Fibroblast of the aortic adventitia (primary cell): Measurements from ENCODE around the gene LRRC41. TPM values are rescaled to one million over a fixed set of nuclear protein-coding genes. Genes with fewer than 3 reads are reported as not detected.

Experiments
- DNase-seq: peaks from one replicate; pipeline ENCODE4 v3.0.0-alpha.2; 2010; ENCODE audit warnings: low read depth
- H3K4me3 ChIP-seq: 2 replicates; pipeline ENCODE4 v1.5.1; 2011; ENCODE audit warnings: low read depth, mild to moderate bottlenecking, control low read depth, low read length, moderate library complexity
- total RNA-seq: library from RNA; depleted of rRNA; stranded (reverse); fragments of >200 nt; gene quantifications from 2 replicates; pipeline ENCODE4 v1.2.3, GENCODE V29; 2012; ENCODE audit warnings: low replicate concordance
- TF ChIP-seq, protein P1 (sequence below): IDR thresholded peaks from 2 replicates; pipeline ENCODE4 v1.5.1; 2011; ENCODE audit warnings: mild to moderate bottlenecking, low read length, control low read depth, inconsistent platforms; ENCODE audit not compliant: insufficient read depth

Gene LRRC41, protein sequence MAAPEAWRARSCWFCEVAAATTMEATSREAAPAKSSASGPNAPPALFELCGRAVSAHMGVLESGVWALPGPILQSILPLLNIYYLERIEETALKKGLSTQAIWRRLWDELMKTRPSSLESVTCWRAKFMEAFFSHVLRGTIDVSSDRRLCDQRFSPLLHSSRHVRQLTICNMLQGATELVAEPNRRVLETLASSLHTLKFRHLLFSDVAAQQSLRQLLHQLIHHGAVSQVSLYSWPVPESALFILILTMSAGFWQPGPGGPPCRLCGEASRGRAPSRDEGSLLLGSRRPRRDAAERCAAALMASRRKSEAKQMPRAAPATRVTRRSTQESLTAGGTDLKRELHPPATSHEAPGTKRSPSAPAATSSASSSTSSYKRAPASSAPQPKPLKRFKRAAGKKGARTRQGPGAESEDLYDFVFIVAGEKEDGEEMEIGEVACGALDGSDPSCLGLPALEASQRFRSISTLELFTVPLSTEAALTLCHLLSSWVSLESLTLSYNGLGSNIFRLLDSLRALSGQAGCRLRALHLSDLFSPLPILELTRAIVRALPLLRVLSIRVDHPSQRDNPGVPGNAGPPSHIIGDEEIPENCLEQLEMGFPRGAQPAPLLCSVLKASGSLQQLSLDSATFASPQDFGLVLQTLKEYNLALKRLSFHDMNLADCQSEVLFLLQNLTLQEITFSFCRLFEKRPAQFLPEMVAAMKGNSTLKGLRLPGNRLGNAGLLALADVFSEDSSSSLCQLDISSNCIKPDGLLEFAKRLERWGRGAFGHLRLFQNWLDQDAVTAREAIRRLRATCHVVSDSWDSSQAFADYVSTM
- total RNA-seq = 40.9 and 66.4 TPM in 2 replicates

DNA sequence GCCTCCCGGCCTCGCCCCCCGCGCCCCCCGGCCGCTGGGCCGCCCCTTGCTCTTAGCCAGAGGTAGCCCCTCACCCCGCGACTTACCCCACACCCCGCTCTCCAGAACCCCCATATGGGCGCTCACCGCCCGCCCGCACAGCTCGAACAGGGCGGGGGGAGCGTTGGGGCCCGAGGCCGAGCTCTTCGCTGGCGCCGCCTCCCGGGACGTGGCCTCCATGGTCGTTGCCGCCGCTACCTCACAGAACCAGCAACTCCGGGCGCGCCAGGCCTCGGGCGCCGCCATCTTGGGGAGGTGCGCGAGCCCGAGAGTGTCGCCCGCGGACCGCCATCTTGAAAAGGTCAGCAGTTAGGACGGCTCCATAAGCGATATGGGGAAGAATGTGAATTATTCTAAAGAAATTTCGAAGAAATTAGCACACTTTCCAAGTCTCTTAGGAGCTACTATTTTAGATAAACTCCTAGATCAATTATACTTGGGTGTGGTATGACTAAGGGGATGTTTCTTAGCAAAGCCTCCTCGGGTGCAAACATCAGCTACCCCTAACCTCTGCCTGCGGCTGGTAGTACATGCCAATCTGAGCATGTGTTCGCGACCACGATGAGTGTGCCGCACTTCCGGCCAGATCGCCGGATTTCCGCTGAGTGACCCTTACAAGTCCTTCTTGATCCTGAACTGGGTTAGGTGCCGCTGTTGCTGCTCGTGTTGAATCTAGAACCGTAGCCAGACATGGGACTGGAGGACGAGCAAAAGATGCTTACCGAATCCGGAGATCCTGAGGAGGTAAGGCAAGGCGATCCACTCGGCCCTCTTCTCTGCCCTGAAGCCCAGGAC, at the start of gene LRRC41, which contains the start of gene UQCRH:
Gene LRRC41, minus strand, starts transcription at position 579 of the 834 bp plus-strand sequence. Its CDS starts 294 bp downstream, at position 285.
Gene UQCRH, plus strand, starts transcription at position 661 of the 834 bp plus-strand sequence. Its CDS starts 69 bp downstream, at position 730.
- peak within 1 kb of the TSS; percentile 87 for H3K4me3 ChIP-seq
- peak; percentile 98 for DNase-seq
- TF ChIP-seq, protein P1, sequence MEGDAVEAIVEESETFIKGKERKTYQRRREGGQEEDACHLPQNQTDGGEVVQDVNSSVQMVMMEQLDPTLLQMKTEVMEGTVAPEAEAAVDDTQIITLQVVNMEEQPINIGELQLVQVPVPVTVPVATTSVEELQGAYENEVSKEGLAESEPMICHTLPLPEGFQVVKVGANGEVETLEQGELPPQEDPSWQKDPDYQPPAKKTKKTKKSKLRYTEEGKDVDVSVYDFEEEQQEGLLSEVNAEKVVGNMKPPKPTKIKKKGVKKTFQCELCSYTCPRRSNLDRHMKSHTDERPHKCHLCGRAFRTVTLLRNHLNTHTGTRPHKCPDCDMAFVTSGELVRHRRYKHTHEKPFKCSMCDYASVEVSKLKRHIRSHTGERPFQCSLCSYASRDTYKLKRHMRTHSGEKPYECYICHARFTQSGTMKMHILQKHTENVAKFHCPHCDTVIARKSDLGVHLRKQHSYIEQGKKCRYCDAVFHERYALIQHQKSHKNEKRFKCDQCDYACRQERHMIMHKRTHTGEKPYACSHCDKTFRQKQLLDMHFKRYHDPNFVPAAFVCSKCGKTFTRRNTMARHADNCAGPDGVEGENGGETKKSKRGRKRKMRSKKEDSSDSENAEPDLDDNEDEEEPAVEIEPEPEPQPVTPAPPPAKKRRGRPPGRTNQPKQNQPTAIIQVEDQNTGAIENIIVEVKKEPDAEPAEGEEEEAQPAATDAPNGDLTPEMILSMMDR = no peak

DNA sequence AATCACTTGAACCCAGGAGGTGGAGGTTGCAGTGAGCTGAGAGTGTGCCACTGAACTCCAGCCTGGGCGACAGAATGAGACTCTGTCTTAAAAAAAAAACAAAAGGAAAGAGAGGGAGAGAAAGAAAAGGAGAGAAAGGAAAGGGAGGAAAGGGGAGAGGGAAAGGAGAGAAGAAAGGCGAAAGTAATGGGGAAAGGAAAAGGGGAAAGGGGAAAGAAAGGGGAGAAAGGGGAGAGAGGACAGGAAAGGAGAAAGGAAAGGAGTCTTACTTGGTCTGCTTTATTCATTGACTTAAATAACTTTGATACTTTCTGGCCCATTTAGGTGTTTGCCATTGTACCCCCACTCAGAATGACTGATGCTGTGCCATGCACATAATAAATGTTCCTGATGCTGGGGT, 48.9 kb upstream of the LRRC41 start:
- no peak for DNase-seq
- no peak overlapping the region for H3K4me3 ChIP-seq
- TF ChIP-seq, protein P1 = no peak

DNA sequence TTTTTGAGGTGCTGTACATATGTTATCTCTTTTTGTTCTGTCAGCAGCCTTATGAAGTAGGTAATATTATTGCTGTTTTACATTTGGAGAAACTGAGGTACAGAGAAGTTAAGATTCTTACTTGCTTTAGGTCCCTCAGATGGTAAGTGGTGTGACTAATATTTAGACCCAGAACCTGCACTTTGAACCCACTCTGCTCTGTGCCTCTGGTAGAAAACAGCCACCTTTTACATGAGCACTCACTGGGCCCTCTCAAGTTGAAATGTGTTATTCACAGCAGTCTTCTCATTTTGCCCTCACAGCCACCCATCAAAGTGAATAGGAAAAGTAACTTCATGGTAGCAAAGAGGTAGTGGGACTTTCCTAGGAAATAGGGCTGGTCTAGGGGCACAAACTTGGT, 41.9 kb upstream of the LRRC41 start:
- TF ChIP-seq, protein P1 = no peak
- DNase-seq = no peak
- H3K4me3 ChIP-seq = no peak overlapping the region

DNA sequence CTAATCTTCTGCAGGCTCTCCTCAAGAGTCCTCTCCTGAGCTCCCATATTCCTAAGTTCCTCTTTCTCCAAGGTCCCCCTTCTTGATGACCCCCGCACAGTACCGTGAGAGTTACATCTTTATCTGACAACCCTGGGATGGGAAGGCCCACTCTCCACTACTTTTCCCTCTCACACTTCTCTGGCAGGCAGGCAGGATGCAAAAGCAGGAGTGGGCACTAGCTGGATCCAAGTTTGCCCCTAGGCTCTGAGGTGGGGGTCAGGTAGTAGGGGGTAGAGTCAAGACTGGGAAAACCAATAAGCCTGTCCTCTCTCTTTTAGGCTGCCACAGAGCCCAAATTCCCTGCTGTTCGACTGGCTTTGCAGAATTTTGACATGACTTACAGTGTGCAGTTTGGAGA, 41.1 kb upstream of the LRRC41 start:
- no peak overlapping the region for H3K4me3 ChIP-seq
- TF ChIP-seq, protein P1 = no peak
- no peak for DNase-seq

DNA sequence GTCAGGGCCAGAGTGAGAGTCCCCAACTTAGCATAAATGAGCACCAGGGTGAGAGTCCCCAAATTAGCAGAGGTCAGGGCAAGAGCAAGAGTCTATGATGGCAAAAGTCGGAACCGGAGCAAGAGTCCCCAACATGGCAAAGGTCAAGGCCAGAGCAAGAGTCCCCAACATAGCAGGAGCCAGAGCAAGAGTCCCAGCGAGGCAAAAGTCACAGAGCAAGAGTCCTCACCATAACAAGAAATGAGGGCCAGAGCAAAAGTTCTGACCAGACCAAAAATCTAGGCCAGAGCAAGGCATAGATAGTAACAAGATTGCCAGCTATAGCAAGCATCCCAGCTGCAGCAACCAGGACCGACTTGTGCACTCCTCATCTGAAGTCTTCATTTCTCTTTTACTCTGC, 40.3 kb upstream of the LRRC41 start:
- DNase-seq = no peak
- H3K4me3 ChIP-seq = no peak overlapping the region
- TF ChIP-seq, protein P1 = no peak

DNA sequence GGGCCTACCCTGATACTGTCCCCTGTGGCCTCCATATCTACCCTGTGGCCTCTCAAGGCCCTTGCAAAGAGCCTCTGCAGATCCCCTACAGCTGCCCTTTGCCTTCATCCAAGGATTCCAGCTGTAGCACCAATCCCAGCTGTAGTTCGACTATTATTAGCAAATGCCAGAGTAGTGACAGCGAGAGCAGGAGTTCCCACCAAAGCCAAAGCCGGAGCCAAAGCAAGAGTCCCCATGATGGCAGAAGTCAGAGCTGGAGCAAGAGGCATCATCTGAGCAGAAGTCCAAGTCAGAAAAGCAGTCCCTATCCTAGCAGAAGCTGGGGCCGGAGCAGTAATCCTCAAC, 39.9 kb upstream of the LRRC41 start:
- TF ChIP-seq, protein P1 = no peak
- DNase-seq = no peak
- H3K4me3 ChIP-seq = no peak overlapping the region
